ENCODE data around the gene MUC21.

GRCh38 chr6:31035862-31036497 lies 52.5 kb downstream of the MUC21 start:
- no peak for TF ChIP-seq TCF7L2 (IDR thresholded peaks at IDR 0.05; ENCODE audit: low read depth, low read length)
- TF ChIP-seq POLR2AphosphoS5 (IDR thresholded peaks at IDR 0.05; ENCODE audit: low read depth, low read length), result no peak

Data from Panc1 (cell line).